ENCODE measurements around the gene FAM167B. TPM values are rescaled to one million over a fixed set of nuclear protein-coding genes. Genes with fewer than 3 reads are reported as not detected.

The FAM167B gene
- total RNA-seq, 2 experiments from 2014 or later, result 0.58 to 0.87 TPM

GRCh38 chr1:32232558-32233304 lies 14.3 kb upstream of the FAM167B start:
- Mint-ChIP-seq H3K4me3 (no peak overlapping the region), H3K27me3 (no peaks in the 10 kb centered on the region), H3K27ac (no peak overlapping the region), H3K9me3 (no peaks in the 10 kb centered on the region), H3K4me1 (peaks cover 3% of the 10 kb centered on the region), H3K36me3 (ENCODE audit: low read depth) (peaks cover 14% of the 10 kb centered on the region)
- POLR2A ChIA-PET, result no interaction called here
- no peak for DNase-seq
- CTCF ChIA-PET, result interaction anchor here (0.8 to 1.4 kb wide), 2 partner anchors 12 to 17 kb away, joined by 3 to 4 read pairs; no protein-coding TSS in a partner anchor

- H3K4me3 Mint-ChIP-seq, result no peak overlapping the region
- POLR2A ChIA-PET, result no interaction called here
- no peaks in the 10 kb centered on the region for H3K27me3 Mint-ChIP-seq
- H3K36me3 Mint-ChIP-seq (ENCODE audit: low read depth), result no peaks in the 10 kb centered on the region
- CTCF ChIA-PET, result interaction anchor here (0.6 to 2.1 kb wide), 7 partner anchors 14 to 79 kb away, joined by 3 to 9 read pairs (median 4); partner anchors contain the start of gene LCK
- H3K9me3 Mint-ChIP-seq, result no peaks in the 10 kb centered on the region
- H3K4me1 Mint-ChIP-seq, result peaks cover 8% of the 10 kb centered on the region
- H3K27ac Mint-ChIP-seq, result peak overlapping the region; percentile 54
- no peak for DNase-seq
Observed at GRCh38 chr1:32234792-32235191, 12.2 kb upstream of the FAM167B start.

DNA sequence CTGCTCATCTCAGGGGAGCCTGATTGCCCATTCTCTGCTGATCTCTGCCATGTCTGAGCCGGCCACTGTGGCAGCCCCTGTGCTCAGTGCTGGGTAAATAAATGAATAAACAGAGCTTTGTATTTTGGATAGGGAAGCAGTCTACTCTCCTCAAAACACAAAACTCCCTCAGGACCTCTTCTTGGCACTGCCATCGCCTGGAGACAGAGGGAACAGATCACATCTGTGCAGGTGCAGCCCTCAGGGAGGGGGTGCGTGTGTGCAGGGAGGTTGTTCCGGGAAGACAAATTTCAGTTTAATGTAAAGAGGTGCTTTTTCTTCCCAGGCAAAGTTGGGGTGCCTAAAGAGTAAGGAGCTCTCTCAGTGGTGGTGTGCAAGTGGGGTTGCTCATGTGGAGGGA lies 7.7 kb upstream of the FAM167B start:
- H3K9me3 Mint-ChIP-seq, result no peaks in the 10 kb centered on the region
- ChIA-PET CTCF (interaction anchor here (0.6 to 3.4 kb wide), 7 partner anchors 9 to 133 kb away, joined by 3 to 29 read pairs (median 4); partner anchors contain the start of genes FAM167B and HDAC1), POLR2A (interaction anchor here (0.6 kb wide), 1 partner anchor 10 kb away, joined by 3 read pairs; no protein-coding TSS in a partner anchor)
- no peak for DNase-seq
- no peaks in the 10 kb centered on the region for H3K27me3 Mint-ChIP-seq
- no peak overlapping the region for H3K27ac Mint-ChIP-seq
- no peaks in the 10 kb centered on the region for H3K36me3 Mint-ChIP-seq (ENCODE audit: low read depth)
- peaks cover 35% of the 10 kb centered on the region for H3K4me1 Mint-ChIP-seq
- peak overlapping the region; percentile 32 for H3K4me3 Mint-ChIP-seq

DNA sequence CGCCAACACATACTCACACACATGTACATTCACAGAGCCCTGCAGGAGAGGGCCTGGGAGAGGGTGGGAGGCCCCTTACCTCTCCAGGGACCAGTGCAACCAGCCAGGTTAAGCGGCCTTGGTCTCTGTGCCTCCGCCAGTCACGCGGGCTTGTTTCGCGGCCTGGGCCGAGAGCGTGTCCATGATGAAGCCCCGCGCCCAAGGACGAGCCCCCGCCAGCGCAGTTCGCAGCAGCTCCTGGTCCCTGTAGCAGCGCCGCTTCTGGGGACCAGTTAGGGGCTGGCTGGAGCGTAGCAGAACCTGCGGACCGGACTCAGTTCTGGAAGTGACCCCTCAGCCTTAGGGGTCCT lies 7.3 kb upstream of the FAM167B start:
- Mint-ChIP-seq H3K36me3 (ENCODE audit: low read depth) (no peaks in the 10 kb centered on the region), H3K9me3 (no peaks in the 10 kb centered on the region), H3K27ac (no peak overlapping the region), H3K4me1 (peaks cover 35% of the 10 kb centered on the region), H3K27me3 (no peaks in the 10 kb centered on the region), H3K4me3 (peak overlapping the region; percentile 78)
- ChIA-PET POLR2A (interaction anchor here (1.2 kb wide), 1 partner anchor 10 kb away, joined by 5 read pairs; no protein-coding TSS in a partner anchor), CTCF (interaction anchor here (1.4 to 3.4 kb wide), 7 partner anchors 9 to 132 kb away, joined by 3 to 29 read pairs (median 5); partner anchors contain the start of genes FAM167B and HDAC1)
- DNase-seq, result no peak

DNA sequence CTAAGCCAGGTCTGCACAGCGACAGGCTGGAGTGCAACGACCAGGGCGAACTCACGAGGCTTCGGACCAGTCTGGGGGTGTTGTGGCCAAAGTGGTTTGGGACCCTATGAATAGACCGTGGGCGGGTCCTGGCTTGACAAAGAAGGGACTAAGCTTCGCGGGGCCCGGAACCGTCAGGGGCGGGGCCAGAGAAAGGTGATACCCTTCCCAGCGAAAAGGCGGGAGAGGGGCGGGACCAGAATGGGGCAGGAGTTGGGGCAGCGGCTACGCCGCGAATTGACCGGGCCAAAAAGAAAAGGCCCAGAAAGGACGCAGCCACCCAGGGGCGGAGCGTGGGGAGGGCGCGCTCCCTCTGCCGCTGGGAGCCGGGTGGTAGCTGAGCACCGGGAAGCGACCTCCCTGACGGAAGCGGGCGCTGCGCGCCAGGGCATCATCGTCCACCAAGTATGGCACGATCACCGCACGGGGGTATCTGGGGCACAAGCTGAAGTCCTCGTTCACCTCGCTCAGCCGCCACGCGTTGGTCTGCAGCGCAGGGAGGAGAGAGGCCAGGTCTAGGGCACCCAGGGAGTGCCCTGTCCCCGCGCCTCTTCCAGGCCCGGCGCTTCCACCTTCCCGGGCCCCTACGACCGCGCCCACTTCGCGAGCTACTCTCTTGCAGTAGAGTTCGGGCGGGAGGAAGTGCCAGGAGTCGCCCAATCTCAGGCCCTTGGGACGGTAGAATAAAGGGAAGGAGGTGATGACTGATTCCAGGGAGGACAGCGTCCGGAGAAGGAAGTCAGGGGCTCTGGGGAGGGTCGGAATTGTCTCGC lies 6.7 kb upstream of the FAM167B start:
- Mint-ChIP-seq H3K9me3 (no peaks in the 10 kb centered on the region), H3K4me3 (peak overlapping the region; percentile 78), H3K4me1 (peaks cover 35% of the 10 kb centered on the region), H3K27ac (peak overlapping the region; percentile 57), H3K27me3 (no peaks in the 10 kb centered on the region), H3K36me3 (ENCODE audit: low read depth) (no peaks in the 10 kb centered on the region)
- CTCF ChIA-PET, result interaction anchor here (0.9 to 3.4 kb wide), 11 partner anchors 8 to 132 kb away, joined by 3 to 29 read pairs (median 4); partner anchors contain the start of genes FAM167B, HDAC1 and LCK
- POLR2A ChIA-PET, result interaction anchor here (0.6 to 1.2 kb wide), 3 partner anchors 9 to 159 kb away, joined by 3 to 5 read pairs (median 3); no protein-coding TSS in a partner anchor
- DNase-seq, result peak; percentile 53

DNA sequence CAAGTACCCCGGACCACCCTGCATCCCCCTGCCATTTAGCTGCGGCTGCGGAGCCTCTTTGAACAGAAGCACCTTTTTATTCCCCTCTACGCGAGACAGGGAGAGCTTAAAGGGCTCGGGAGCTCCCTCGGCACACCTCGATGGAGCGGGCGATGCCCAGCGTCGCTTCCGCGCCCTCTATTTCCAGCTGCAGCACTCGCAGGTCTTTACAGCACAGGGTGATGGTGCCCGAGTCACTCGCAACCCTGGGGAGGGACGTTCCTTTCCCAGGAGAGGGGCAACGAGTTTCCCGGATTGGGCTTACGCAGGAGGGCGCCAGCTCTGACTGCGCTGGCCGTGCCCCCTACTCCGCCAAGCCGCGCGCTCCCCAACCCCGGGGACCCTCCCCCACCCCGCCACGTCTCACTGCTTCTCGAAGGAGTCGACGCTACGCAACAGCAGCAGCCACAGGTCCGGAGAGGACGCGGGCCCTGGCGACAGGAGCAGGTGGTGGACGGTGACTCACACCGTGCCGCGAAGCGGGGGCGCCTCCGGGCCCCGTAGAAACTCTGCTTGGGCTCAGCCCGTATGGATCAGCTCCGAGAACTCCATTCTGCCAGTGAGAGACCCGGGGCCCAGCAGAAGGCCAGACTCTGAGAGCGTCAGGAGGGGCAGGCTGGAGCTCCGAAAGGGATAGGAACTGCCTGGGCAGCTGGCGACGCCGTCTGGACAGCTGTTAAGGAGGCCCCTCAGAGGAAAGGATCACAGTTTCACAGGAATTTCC lies 5.8 kb upstream of the FAM167B start:
- Mint-ChIP-seq H3K27ac (peak overlapping the region; percentile 57), H3K9me3 (no peaks in the 10 kb centered on the region), H3K27me3 (no peaks in the 10 kb centered on the region), H3K36me3 (ENCODE audit: low read depth) (no peaks in the 10 kb centered on the region), H3K4me3 (peak overlapping the region; percentile 78), H3K4me1 (peaks cover 38% of the 10 kb centered on the region)
- POLR2A ChIA-PET, result interaction anchor here (0.8 to 1.2 kb wide), 2 partner anchors 8 to 13 kb away, joined by 3 to 5 read pairs; no protein-coding TSS in a partner anchor
- CTCF ChIA-PET, result interaction anchor here (0.6 to 3.4 kb wide), 12 partner anchors 7 to 131 kb away, joined by 3 to 29 read pairs (median 4); partner anchors contain the start of genes FAM167B, HDAC1 and LCK
- peak; percentile 33 for DNase-seq

- no peaks in the 10 kb centered on the region for H3K36me3 Mint-ChIP-seq (ENCODE audit: low read depth)
- ChIA-PET POLR2A (no interaction called here), CTCF (interaction anchor here (0.7 to 1.7 kb wide), 5 partner anchors 10 to 90 kb away, joined by 3 to 7 read pairs (median 5); no protein-coding TSS in a partner anchor)
- DNase-seq, result no peak
- no peak overlapping the region for H3K27ac Mint-ChIP-seq
- H3K9me3 Mint-ChIP-seq, result no peaks in the 10 kb centered on the region
- H3K27me3 Mint-ChIP-seq, result no peaks in the 10 kb centered on the region
- peaks cover 50% of the 10 kb centered on the region for H3K4me1 Mint-ChIP-seq
- no peak overlapping the region for H3K4me3 Mint-ChIP-seq
Observed at GRCh38 chr1:32242341-32242851, 4.6 kb upstream of the FAM167B start.

DNA sequence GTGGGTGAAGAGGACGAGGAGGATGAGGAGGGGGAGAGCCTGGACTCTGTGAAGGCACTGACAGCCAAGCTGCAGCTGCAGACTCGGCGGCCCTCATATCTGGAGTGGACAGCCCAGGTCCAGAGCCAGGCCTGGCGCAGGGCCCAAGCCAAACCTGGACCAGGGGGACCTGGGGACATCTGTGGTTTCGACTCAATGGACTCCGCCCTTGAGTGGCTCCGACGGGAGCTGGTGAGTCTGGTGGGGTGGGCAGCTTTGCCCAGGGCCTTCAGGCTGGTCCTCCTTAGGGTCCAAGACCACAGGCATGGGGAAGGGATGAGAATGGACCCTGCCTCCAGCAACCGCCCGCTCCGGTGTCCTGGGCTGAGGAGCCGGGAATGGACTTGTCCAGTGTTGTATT lies 430 bp downstream of the FAM167B start:
- DNase-seq, result no peak
- Mint-ChIP-seq H3K4me1 (peaks cover 51% of the 10 kb centered on the region), H3K27me3 (no peaks in the 10 kb centered on the region), H3K4me3 (no peak overlapping the region), H3K36me3 (ENCODE audit: low read depth) (peaks cover 16% of the 10 kb centered on the region), H3K9me3 (no peaks in the 10 kb centered on the region), H3K27ac (peak overlapping the region; percentile 87)
- ChIA-PET CTCF (interaction anchor here (0.6 to 4.7 kb wide), 23 partner anchors 8 to 575 kb away, joined by 3 to 52 read pairs (median 5); partner anchors contain the start of genes CCDC28B and KPNA6), POLR2A (no interaction called here)

DNA sequence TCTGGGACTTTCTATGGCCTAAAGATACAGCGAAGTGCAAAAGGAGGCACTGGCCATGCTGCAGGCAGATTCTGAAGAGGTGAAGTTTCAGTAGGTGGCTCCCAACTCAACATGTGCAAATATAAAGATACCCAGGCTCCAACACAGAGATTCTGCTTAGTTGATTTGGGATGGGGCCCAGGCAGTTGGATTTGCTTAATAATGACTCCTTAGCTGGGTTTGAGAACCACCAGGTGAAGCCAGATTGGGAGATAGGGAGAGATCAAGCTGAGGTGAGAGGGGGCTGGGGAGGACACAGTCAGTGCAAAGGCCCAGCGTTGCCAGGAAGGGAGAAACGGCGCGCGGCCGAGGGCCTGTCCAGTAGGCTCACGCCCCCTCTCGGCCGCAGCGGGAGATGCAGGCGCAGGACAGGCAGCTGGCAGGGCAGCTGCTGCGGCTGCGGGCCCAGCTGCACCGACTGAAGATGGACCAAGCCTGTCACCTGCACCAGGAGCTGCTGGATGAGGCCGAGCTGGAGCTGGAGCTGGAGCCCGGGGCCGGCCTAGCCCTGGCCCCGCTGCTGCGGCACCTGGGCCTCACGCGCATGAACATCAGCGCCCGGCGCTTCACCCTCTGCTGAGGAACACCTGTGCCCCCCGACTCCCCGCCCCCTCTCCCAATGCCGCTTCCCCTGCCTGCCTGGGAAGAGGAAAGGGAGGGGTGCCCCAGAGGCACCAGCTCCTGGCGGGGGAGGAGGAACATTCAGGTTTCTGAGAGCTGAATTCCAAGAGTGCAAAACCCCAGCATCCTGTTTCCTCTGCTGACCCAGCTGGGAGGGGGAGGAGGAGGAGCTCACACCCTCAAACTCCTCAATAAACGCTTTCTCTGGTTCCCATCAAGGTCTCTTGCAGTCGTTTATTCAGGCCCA lies 1.2 kb downstream of the FAM167B start:
- H3K36me3 Mint-ChIP-seq (ENCODE audit: low read depth), result peaks cover 24% of the 10 kb centered on the region
- H3K9me3 Mint-ChIP-seq, result no peaks in the 10 kb centered on the region
- H3K4me3 Mint-ChIP-seq, result peak overlapping the region; percentile 59
- peaks cover 47% of the 10 kb centered on the region for H3K4me1 Mint-ChIP-seq
- peak; percentile 78 for DNase-seq
- no peaks in the 10 kb centered on the region for H3K27me3 Mint-ChIP-seq
- POLR2A ChIA-PET, result interaction anchor here (0.6 to 1.2 kb wide), 5 partner anchors 33 to 576 kb away, joined by 3 to 5 read pairs (median 3); partner anchors contain the start of genes HDAC1 and MARCKSL1
- H3K27ac Mint-ChIP-seq, result peak overlapping the region; percentile 96
- CTCF ChIA-PET, result interaction anchor here (0.6 to 4.7 kb wide), 39 partner anchors 9 to 574 kb away, joined by 3 to 52 read pairs (median 4); partner anchors contain the start of genes CCDC28B, FAM229A, KPNA6 and TSSK3

DNA sequence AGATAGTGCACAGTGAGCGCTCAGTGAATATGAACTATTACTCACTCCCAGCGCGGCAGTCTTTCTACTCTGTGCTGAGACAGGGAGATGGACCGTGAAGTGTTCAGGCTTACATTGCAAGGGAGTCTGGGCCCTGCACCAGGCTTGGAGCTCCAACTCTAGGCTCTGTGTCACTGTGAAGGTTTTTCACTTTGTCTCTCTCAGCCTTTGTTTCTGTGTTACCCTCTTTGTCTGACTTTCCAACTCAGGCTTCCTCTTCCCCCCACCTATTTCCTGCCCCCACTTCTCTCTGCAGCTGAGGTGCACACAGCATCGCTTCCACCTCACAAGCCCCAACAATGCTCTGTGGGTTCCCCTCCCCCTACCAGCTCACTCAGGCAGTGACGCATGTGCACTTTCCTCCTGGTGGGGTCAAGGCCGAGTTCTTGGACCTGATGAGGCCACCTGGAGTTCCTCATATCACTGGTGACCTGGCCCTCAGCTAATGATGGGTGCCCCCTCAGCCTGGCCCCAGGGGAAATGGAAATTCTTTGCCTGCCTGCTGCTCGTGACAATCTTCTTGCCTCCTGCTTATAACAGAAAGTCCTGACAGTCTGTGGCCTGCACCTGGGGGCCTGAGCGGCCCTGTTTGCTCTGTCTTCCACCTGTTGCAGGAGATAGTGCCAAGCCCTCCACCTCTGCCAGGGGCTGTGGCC lies 3.0 kb downstream of the FAM167B start:
- Mint-ChIP-seq H3K4me1 (peaks cover 52% of the 10 kb centered on the region), H3K27me3 (no peaks in the 10 kb centered on the region), H3K27ac (peak overlapping the region; percentile 96), H3K36me3 (ENCODE audit: low read depth) (peaks cover 38% of the 10 kb centered on the region), H3K9me3 (no peaks in the 10 kb centered on the region), H3K4me3 (peak overlapping the region; percentile 95)
- peak; percentile 90 for DNase-seq
- ChIA-PET CTCF (interaction anchor here (0.6 to 4.7 kb wide), 15 partner anchors 9 to 218 kb away, joined by 3 to 52 read pairs (median 6); partner anchors contain the start of gene KPNA6), POLR2A (interaction anchor here (0.6 to 1.6 kb wide), 5 partner anchors 10 to 1487 kb away, joined by 3 to 6 read pairs (median 4); partner anchors contain the start of gene MARCKSL1)
